Right atrium auricular region (tissue), 2 donors: ENCODE results near the gene RPUSD3. TPM values are rescaled to one million over a fixed set of nuclear protein-coding genes. Genes with fewer than 3 reads are reported as not detected.

Experiments
- DNase-seq: peaks from one replicate; pipeline ENCODE4 v3.0.0-alpha.2; 2019; ENCODE audit warnings: low spot score
- H3K27ac ChIP-seq, 2 donors: fragments of 200-600 bp; sonication (generic); 1 replicate in 1 of 2; 2 replicates in 1 of 2; pipeline ENCODE4 v1.5.1; 2016 to 2019
- H3K27me3 ChIP-seq, 2 donors: fragments of 200-600 bp; sonication (generic); one replicate each; pipeline versions ENCODE4 v1.5.1 to v1.6.0; 2017 to 2019
- H3K36me3 ChIP-seq: fragments of 200-600 bp; sonication (generic); one replicate; pipeline ENCODE4 v1.5.1; 2016
- H3K4me1 ChIP-seq, 2 donors: fragments of 200-600 bp; sonication (generic); one replicate each; pipeline versions ENCODE4 v1.5.1 to v1.6.0; 2017 to 2019
- H3K4me3 ChIP-seq, 2 donors: fragments of 200-600 bp; sonication (generic); 1 replicate in 1 of 2; 2 replicates in 1 of 2; pipeline ENCODE4 v1.5.1; 2017 to 2019; ENCODE audit warnings: mild to moderate bottlenecking in 1 of 2, moderate library complexity in 1 of 2
- H3K9me3 ChIP-seq, 2 donors: fragments of 200-600 bp; sonication (generic); one replicate each; pipeline ENCODE4 v1.5.1; 2019
- CTCF ChIP-seq, 2 donors: fragments of 200-600 bp; sonication (generic); IDR thresholded peaks; one replicate each; pipeline ENCODE4 v1.5.1; 2019; ENCODE audit warnings: antibody characterized with exemption in 2 of 2
- total RNA-seq, 2 donors: library from RNA; depleted of rRNA; stranded (reverse); fragments of >200 nt; gene quantifications; one replicate each; pipeline ENCODE4 v1.1.0, GENCODE V29; 2016

The RPUSD3 gene
- total RNA-seq, 2 donors from 2014 or later, result 46.7 to 55.2 TPM

GRCh38 chr3:9800529-9800928 lies 43.3 kb downstream of the RPUSD3 start:
- no peak for DNase-seq
- Histone ChIP-seq H3K4me1 (peaks cover 0 to 13% of the 10 kb centered on the region in 2 donors), H3K9me3 (no peaks in the 10 kb centered on the region), H3K27ac (no peak overlapping the region), H3K36me3 (peaks cover 79% of the 10 kb centered on the region), H3K27me3 (no peaks in the 10 kb centered on the region), H3K4me3 (no peak overlapping the region)
- TF ChIP-seq CTCF (IDR thresholded peaks at IDR 0.05), result no peak

- Histone ChIP-seq H3K4me1 (peaks cover 0 to 21% of the 10 kb centered on the region in 2 donors), H3K4me3 (no peak overlapping the region), H3K27me3 (no peaks in the 10 kb centered on the region), H3K36me3 (peaks cover 54% of the 10 kb centered on the region), H3K27ac (no peak overlapping the region), H3K9me3 (no peaks in the 10 kb centered on the region)
- no peak for DNase-seq
- TF ChIP-seq CTCF (IDR thresholded peaks at IDR 0.05), result no peak
Measured at GRCh38 chr3:9797196-9797945, 46.4 kb downstream of the RPUSD3 start.

- Histone ChIP-seq H3K4me1 (peaks cover 0 to 35% of the 10 kb centered on the region in 2 donors), H3K4me3 (no peak overlapping the region), H3K27ac (no peak overlapping the region), H3K36me3 (peaks cover 39% of the 10 kb centered on the region), H3K27me3 (no peaks in the 10 kb centered on the region), H3K9me3 (no peaks in the 10 kb centered on the region)
- no peak for DNase-seq
- no peak for TF ChIP-seq CTCF (IDR thresholded peaks at IDR 0.05)
Measured at GRCh38 chr3:9795207-9795606, 48.6 kb downstream of the RPUSD3 start.

GRCh38 chr3:9794400-9794799 lies 49.4 kb downstream of the RPUSD3 start:
- H3K4me1 ChIP-seq, result peaks cover 0 to 35% of the 10 kb centered on the region in 2 donors
- no peak overlapping the region for H3K27ac ChIP-seq
- no peak for TF ChIP-seq CTCF (IDR thresholded peaks at IDR 0.05)
- DNase-seq, result no peak
- peaks cover 36% of the 10 kb centered on the region for H3K36me3 ChIP-seq
- no peak overlapping the region for H3K4me3 ChIP-seq
- H3K27me3 ChIP-seq, result no peaks in the 10 kb centered on the region
- H3K9me3 ChIP-seq, result no peaks in the 10 kb centered on the region

GRCh38 chr3:9793161-9793781 lies 50.5 kb downstream of the RPUSD3 start:
- H3K4me3 ChIP-seq, result peak overlapping the region; percentile 92 to 99
- H3K4me1 ChIP-seq, result peaks cover 0 to 35% of the 10 kb centered on the region in 2 donors
- H3K27ac ChIP-seq, result peak overlapping the region; percentile 96 to 99
- H3K9me3 ChIP-seq, result no peaks in the 10 kb centered on the region
- H3K27me3 ChIP-seq, result no peaks in the 10 kb centered on the region
- peaks cover 35% of the 10 kb centered on the region for H3K36me3 ChIP-seq
- TF ChIP-seq CTCF (IDR thresholded peaks at IDR 0.05), result no peak
- DNase-seq, result no peak
